HCT116 (cell line): ENCODE measurements around the gene ZSWIM9. TPM values are rescaled to one million over a fixed set of nuclear protein-coding genes. Genes with fewer than 3 reads are reported as not detected.

Experiments used
- ATAC-seq: fragments of 200-7000 bp; cut with Tn5 transposase; 2 replicates; pipeline ENCODE4 v1.9.1; 2020; ENCODE audit warnings: mild to moderate bottlenecking, moderate library complexity
- BruUV-seq: library from RNA; stranded (reverse); fragments of 400-500 nt; replicated peaks from 2 replicates; lab custom pipeline; 2021; lab: Mats Ljungman, UMichigan
- CTCF ChIA-PET: fragments of 300-600 bp; sonication (Branson Sonifier 250); formaldehyde crosslinking; loops from one replicate; lab custom pipeline; 2021; ENCODE audit warnings: antibody characterized with exemption; lab: Charles Lee
- POLR2A ChIA-PET: fragments of 300-600, 350-600 bp; sonication (Branson Sonifier 250); formaldehyde crosslinking; loops from one replicate; lab custom pipeline; 2021; ENCODE audit warnings: antibody characterized with exemption; lab: Charles Lee
- RAD21 ChIA-PET, 2 experiments: fragments of 300-600 bp; sonication (Branson Sonifier 250); formaldehyde crosslinking; loops; one replicate each; lab custom pipeline; 2023; ENCODE audit warnings: low total read pairs in 2 of 2; ENCODE audit not compliant: uncharacterized antibody in 2 of 2, unreplicated experiment in 2 of 2, low non-redundant PET in 1 of 2; lab: Charles Lee
- DNase-seq: peaks from one replicate; pipeline ENCODE4 v3.0.0-alpha.2; 2010; ENCODE audit warnings: low read depth, low spot score
- H2AFZ ChIP-seq: fragments of 200-600 bp; shearing (Covaris generic), sonication (generic); 2 replicates; pipeline ENCODE4 v1.6.1; 2017; ENCODE audit warnings: low read depth, mixed run types, mixed read lengths, antibody characterized with exemption, low read length; ENCODE audit not compliant: poor library complexity, severe bottlenecking
- H3K27ac ChIP-seq: 2 replicates; pipeline ENCODE4 v1.5.1; 2012; ENCODE audit warnings: low read depth, low read length
- H3K27me3 ChIP-seq: fragments of 200-600 bp; sonication (generic); 2 replicates; pipeline ENCODE4 v1.6.1; 2016; ENCODE audit warnings: mixed run types, low read length, mixed read lengths; ENCODE audit not compliant: insufficient read depth
- H3K36me3 ChIP-seq, 2 experiments: fragments of 200-500 bp in 1 of 2; fragments of 200-600 bp in 1 of 2; sonication (Bioruptor generic) in 1 of 2; sonication (generic) in 1 of 2; 2 replicates each; pipeline versions ENCODE4 v1.5.1 to v1.6.1; 2014 to 2016; ENCODE audit warnings: low read length in 2 of 2, inconsistent platforms in 1 of 2, mixed read lengths in 1 of 2, mixed run types in 1 of 2; ENCODE audit not compliant: insufficient read depth in 2 of 2, control insufficient read depth in 1 of 2
- H3K4me1 ChIP-seq, 2 experiments: fragments of 200-600 bp in 1 of 2; sonication (generic) in 1 of 2; 2 replicates each; pipeline versions ENCODE4 v1.5.1 to v1.6.1; 2012 to 2017; ENCODE audit warnings: low read length in 2 of 2, inconsistent platforms in 1 of 2, mild to moderate bottlenecking in 1 of 2, mixed read lengths in 1 of 2, mixed run types in 1 of 2, moderate library complexity in 1 of 2; ENCODE audit not compliant: insufficient read depth in 2 of 2, control insufficient read depth in 1 of 2
- H3K4me2 ChIP-seq: fragments of 200-600 bp; sonication (generic); 2 replicates; pipeline ENCODE4 v1.6.1; 2017; ENCODE audit warnings: mixed run types, low read length, mixed read lengths
- H3K4me3 ChIP-seq, 2 experiments: fragments of 200-600 bp in 1 of 2; sonication (generic) in 1 of 2; replicated peaks in 1 of 2; 2 replicates each; pipeline ENCODE4 v1.5.1; 2011 to 2016; ENCODE audit warnings: low read length in 2 of 2, control low read depth in 1 of 2, low read depth in 1 of 2, mild to moderate bottlenecking in 1 of 2, mixed read lengths in 1 of 2, mixed run types in 1 of 2
- H3K79me2 ChIP-seq: fragments of 200-600 bp; sonication (generic); 2 replicates; pipeline ENCODE4 v1.6.1; 2017; ENCODE audit warnings: mild to moderate bottlenecking, mixed run types, low read length, moderate library complexity, mixed read lengths; ENCODE audit not compliant: insufficient read depth
- H3K9ac ChIP-seq: fragments of 200-600 bp; sonication (generic); 2 replicates; pipeline ENCODE4 v1.6.1; 2016; ENCODE audit warnings: low read length, mixed read lengths
- H3K9me2 ChIP-seq: fragments of 200-600 bp; sonication (generic), shearing (Covaris generic); 2 replicates; pipeline ENCODE4 v1.6.1; 2017; ENCODE audit warnings: mixed run types, mild to moderate bottlenecking, moderate library complexity; ENCODE audit not compliant: insufficient read depth
- H3K9me3 ChIP-seq, 2 experiments: fragments of 200-500 bp in 1 of 2; fragments of 200-600 bp in 1 of 2; sonication (Bioruptor generic) in 1 of 2; sonication (generic) in 1 of 2; 2 replicates each; pipeline ENCODE4 v1.6.1; 2014 to 2017; ENCODE audit warnings: low read length in 2 of 2, mixed read lengths in 2 of 2, inconsistent platforms in 1 of 2, low read depth in 1 of 2, mild to moderate bottlenecking in 1 of 2, mixed run types in 1 of 2, moderate library complexity in 1 of 2; ENCODE audit not compliant: control insufficient read depth in 1 of 2, insufficient read depth in 1 of 2
- H4K20me1 ChIP-seq: fragments of 200-600 bp; sonication (generic), shearing (Covaris generic); 2 replicates; pipeline ENCODE4 v1.6.1; 2017; ENCODE audit warnings: mixed run types, mild to moderate bottlenecking, moderate library complexity; ENCODE audit not compliant: insufficient read depth
- EGR1 ChIP-seq: IDR thresholded peaks from 2 replicates; pipeline ENCODE4 v1.6.1; 2012; ENCODE audit warnings: low read depth
- ELF1 ChIP-seq: IDR thresholded peaks from 2 replicates; pipeline ENCODE4 v1.6.1; 2012; ENCODE audit warnings: low read depth, borderline replicate concordance
- EZH2phosphoT487 ChIP-seq: fragments of 200-600 bp; IDR thresholded peaks from 2 replicates; pipeline ENCODE4 v1.6.1; 2018; ENCODE audit warnings: antibody characterized with exemption, borderline replicate concordance
- JUND ChIP-seq: IDR thresholded peaks from 2 replicates; pipeline ENCODE4 v1.6.1; 2012
- POLR2A ChIP-seq: IDR thresholded peaks from 2 replicates; pipeline ENCODE4 v1.7.0; 2011; ENCODE audit warnings: borderline replicate concordance; ENCODE audit not compliant: insufficient read depth, insufficient read length; ENCODE audit errors: extremely low read depth
- SIN3A ChIP-seq: IDR thresholded peaks from 2 replicates; pipeline ENCODE4 v1.6.1; 2012; ENCODE audit warnings: low read depth
- SRF ChIP-seq: IDR thresholded peaks from 2 replicates; pipeline ENCODE4 v1.6.1; 2012; ENCODE audit warnings: low read depth
- YY1 ChIP-seq: IDR thresholded peaks from 2 replicates; pipeline ENCODE4 v1.6.1; 2011; ENCODE audit warnings: low read length, low read depth, moderate library complexity, mild to moderate bottlenecking; ENCODE audit not compliant: insufficient replicate concordance; ENCODE audit errors: extremely low read depth
- ZFX ChIP-seq: fragments of 450-650 bp; IDR thresholded peaks from 2 replicates; pipeline ENCODE4 v1.6.1; 2017
- intact Hi-C: fragments of 100-400 bp; cut with micrococcal nuclease; formaldehyde crosslinking; loops from 2 replicates; pipeline ENCODE4 v1.10.0; 2022
- total RNA-seq: library from RNA; stranded (reverse); gene quantifications from one replicate; pipeline ENCODE4 v1.2.1, GENCODE V29; 2021; ENCODE audit not compliant: unreplicated experiment
- TF ChIP-seq, protein P1 (sequence below), 3 experiments: fragments of 200-600 bp in 1 of 3; sonication (generic) in 1 of 3; IDR thresholded peaks in 2 of 3; conservative IDR thresholded peaks in 1 of 3; 2 replicates each; pipeline ENCODE4 v1.5.1; 2012 to 2017; ENCODE audit warnings: low read depth in 2 of 3, low read length in 2 of 3, antibody characterized with exemption in 1 of 3, borderline replicate concordance in 1 of 3, control low read depth in 1 of 3, mild to moderate bottlenecking in 1 of 3, mixed read lengths in 1 of 3, mixed run types in 1 of 3, moderate library complexity in 1 of 3; ENCODE audit not compliant: insufficient read depth in 1 of 3
- TF ChIP-seq, protein P2 (sequence below): IDR thresholded peaks from 2 replicates; pipeline ENCODE4 v1.6.1; 2012
- TF ChIP-seq, protein P3 (sequence below): IDR thresholded peaks from 2 replicates; pipeline ENCODE4 v1.6.1; 2012
- TF ChIP-seq, protein P4 (sequence below): IDR thresholded peaks from 2 replicates; pipeline ENCODE4 v1.6.1; 2012; ENCODE audit warnings: low read depth
- TF ChIP-seq, protein P5 (sequence below): IDR thresholded peaks from 2 replicates; pipeline ENCODE4 v1.6.1; 2011; ENCODE audit warnings: mild to moderate bottlenecking, low read length, moderate library complexity; ENCODE audit not compliant: insufficient replicate concordance; ENCODE audit errors: extremely low read depth

ZSWIM9 gene
- total RNA-seq, 1 experiment from 2014 or later: 10.2 TPM

DNA sequence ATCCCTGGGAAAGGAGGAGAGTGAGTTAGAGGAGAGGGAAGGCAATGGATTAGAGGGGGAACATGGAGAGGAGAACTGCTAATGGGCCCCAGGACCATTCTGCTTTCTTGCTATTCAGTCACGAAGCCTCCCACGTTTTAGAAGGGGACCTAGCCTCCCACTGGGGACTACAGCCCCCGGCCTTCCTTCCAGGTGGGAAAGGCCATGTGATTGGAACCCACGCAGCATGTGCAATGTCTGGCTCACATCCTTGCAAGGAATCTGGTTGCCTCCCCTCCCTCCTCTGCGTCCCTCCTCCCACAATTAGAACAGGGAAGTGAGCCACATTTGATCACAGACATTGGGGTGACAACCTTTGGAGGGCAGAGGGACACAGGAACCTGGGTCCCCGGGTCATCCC is 37.4 kb upstream of the ZSWIM9 start:
- POLR2A ChIA-PET: no interaction called here
- DNase-seq: no peak
- Histone ChIP-seq H3K9me2 (no peaks in the 10 kb centered on the region), H3K27me3 (no peaks in the 10 kb centered on the region), H2AFZ (no peak overlapping the region), H3K36me3 (peaks cover 5 to 22% of the 10 kb centered on the region in 2 experiments), H4K20me1 (no peaks in the 10 kb centered on the region), H3K4me3 (no peak overlapping the region), H3K9me3 (no peaks in the 10 kb centered on the region), H3K79me2 (no peaks in the 10 kb centered on the region), H3K4me2 (no peak overlapping the region), H3K27ac (no peak overlapping the region), H3K9ac (no peak overlapping the region), H3K4me1 (no peaks in the 10 kb centered on the region)
- RAD21 ChIA-PET: no interaction called here
- TF ChIP-seq JUND: no peak
- TF ChIP-seq, protein P1, sequence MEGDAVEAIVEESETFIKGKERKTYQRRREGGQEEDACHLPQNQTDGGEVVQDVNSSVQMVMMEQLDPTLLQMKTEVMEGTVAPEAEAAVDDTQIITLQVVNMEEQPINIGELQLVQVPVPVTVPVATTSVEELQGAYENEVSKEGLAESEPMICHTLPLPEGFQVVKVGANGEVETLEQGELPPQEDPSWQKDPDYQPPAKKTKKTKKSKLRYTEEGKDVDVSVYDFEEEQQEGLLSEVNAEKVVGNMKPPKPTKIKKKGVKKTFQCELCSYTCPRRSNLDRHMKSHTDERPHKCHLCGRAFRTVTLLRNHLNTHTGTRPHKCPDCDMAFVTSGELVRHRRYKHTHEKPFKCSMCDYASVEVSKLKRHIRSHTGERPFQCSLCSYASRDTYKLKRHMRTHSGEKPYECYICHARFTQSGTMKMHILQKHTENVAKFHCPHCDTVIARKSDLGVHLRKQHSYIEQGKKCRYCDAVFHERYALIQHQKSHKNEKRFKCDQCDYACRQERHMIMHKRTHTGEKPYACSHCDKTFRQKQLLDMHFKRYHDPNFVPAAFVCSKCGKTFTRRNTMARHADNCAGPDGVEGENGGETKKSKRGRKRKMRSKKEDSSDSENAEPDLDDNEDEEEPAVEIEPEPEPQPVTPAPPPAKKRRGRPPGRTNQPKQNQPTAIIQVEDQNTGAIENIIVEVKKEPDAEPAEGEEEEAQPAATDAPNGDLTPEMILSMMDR (IDR thresholded peaks at IDR 0.05 in 2 of 3, conservative IDR thresholded peaks at IDR 0.05 in 1 of 3; ENCODE audit: borderline replicate concordance in 1 of 3, insufficient read depth in 1 of 3, low read depth in 2 of 3, low read length in 2 of 3): no peak
- no peak for TF ChIP-seq ZFX
- no peak for TF ChIP-seq ELF1
- TF ChIP-seq, protein P2, sequence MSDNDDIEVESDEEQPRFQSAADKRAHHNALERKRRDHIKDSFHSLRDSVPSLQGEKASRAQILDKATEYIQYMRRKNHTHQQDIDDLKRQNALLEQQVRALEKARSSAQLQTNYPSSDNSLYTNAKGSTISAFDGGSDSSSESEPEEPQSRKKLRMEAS: no peak
- TF ChIP-seq, protein P3, sequence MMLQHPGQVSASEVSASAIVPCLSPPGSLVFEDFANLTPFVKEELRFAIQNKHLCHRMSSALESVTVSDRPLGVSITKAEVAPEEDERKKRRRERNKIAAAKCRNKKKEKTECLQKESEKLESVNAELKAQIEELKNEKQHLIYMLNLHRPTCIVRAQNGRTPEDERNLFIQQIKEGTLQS: no peak
- TF ChIP-seq SRF: no peak
- TF ChIP-seq POLR2A: no peak
- TF ChIP-seq EZH2phosphoT487: no peak
- no peak for TF ChIP-seq YY1
- no peak for TF ChIP-seq EGR1
- TF ChIP-seq, protein P4, sequence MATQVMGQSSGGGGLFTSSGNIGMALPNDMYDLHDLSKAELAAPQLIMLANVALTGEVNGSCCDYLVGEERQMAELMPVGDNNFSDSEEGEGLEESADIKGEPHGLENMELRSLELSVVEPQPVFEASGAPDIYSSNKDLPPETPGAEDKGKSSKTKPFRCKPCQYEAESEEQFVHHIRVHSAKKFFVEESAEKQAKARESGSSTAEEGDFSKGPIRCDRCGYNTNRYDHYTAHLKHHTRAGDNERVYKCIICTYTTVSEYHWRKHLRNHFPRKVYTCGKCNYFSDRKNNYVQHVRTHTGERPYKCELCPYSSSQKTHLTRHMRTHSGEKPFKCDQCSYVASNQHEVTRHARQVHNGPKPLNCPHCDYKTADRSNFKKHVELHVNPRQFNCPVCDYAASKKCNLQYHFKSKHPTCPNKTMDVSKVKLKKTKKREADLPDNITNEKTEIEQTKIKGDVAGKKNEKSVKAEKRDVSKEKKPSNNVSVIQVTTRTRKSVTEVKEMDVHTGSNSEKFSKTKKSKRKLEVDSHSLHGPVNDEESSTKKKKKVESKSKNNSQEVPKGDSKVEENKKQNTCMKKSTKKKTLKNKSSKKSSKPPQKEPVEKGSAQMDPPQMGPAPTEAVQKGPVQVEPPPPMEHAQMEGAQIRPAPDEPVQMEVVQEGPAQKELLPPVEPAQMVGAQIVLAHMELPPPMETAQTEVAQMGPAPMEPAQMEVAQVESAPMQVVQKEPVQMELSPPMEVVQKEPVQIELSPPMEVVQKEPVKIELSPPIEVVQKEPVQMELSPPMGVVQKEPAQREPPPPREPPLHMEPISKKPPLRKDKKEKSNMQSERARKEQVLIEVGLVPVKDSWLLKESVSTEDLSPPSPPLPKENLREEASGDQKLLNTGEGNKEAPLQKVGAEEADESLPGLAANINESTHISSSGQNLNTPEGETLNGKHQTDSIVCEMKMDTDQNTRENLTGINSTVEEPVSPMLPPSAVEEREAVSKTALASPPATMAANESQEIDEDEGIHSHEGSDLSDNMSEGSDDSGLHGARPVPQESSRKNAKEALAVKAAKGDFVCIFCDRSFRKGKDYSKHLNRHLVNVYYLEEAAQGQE: no peak
- TF ChIP-seq SIN3A: no peak
- TF ChIP-seq, protein P5, sequence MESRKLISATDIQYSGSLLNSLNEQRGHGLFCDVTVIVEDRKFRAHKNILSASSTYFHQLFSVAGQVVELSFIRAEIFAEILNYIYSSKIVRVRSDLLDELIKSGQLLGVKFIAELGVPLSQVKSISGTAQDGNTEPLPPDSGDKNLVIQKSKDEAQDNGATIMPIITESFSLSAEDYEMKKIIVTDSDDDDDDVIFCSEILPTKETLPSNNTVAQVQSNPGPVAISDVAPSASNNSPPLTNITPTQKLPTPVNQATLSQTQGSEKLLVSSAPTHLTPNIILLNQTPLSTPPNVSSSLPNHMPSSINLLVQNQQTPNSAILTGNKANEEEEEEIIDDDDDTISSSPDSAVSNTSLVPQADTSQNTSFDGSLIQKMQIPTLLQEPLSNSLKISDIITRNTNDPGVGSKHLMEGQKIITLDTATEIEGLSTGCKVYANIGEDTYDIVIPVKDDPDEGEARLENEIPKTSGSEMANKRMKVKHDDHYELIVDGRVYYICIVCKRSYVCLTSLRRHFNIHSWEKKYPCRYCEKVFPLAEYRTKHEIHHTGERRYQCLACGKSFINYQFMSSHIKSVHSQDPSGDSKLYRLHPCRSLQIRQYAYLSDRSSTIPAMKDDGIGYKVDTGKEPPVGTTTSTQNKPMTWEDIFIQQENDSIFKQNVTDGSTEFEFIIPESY: no peak
- no TSS peak for BruUV-seq
- CTCF ChIA-PET: no interaction called here
- intact Hi-C loops: no loop called here
- ATAC-seq: no peak
